Fibroblast of mammary gland (primary cell): ENCODE measurements around the gene OPCML.

Experiments
- DNase-seq: peaks from one replicate; pipeline ENCODE4 v3.0.0-alpha.2; 2010; ENCODE audit warnings: low read depth
- H3K4me3 ChIP-seq: 2 replicates; pipeline ENCODE4 v1.5.1; 2011; ENCODE audit warnings: low read depth, mild to moderate bottlenecking, low read length, moderate library complexity; ENCODE audit not compliant: control insufficient read depth
- TF ChIP-seq, protein P1 (sequence below): conservative IDR thresholded peaks from 2 replicates; pipeline ENCODE4 v1.5.1; 2011; ENCODE audit warnings: low read depth, low read length, inconsistent platforms; ENCODE audit not compliant: control insufficient read depth, insufficient read depth

Gene OPCML

GRCh38 chr11:133271206-133271605 lies 261.1 kb downstream of the OPCML start:
- H3K4me3 ChIP-seq, result no peak overlapping the region
- no peak for DNase-seq
- TF ChIP-seq, protein P1, sequence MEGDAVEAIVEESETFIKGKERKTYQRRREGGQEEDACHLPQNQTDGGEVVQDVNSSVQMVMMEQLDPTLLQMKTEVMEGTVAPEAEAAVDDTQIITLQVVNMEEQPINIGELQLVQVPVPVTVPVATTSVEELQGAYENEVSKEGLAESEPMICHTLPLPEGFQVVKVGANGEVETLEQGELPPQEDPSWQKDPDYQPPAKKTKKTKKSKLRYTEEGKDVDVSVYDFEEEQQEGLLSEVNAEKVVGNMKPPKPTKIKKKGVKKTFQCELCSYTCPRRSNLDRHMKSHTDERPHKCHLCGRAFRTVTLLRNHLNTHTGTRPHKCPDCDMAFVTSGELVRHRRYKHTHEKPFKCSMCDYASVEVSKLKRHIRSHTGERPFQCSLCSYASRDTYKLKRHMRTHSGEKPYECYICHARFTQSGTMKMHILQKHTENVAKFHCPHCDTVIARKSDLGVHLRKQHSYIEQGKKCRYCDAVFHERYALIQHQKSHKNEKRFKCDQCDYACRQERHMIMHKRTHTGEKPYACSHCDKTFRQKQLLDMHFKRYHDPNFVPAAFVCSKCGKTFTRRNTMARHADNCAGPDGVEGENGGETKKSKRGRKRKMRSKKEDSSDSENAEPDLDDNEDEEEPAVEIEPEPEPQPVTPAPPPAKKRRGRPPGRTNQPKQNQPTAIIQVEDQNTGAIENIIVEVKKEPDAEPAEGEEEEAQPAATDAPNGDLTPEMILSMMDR, result no peak

- DNase-seq, result no peak
- TF ChIP-seq, protein P1, result no peak
- H3K4me3 ChIP-seq, result no peak overlapping the region
Observed at GRCh38 chr11:133269267-133269666, 263.0 kb downstream of the OPCML start.

GRCh38 chr11:133266986-133267385 lies 265.3 kb downstream of the OPCML start:
- TF ChIP-seq, protein P1, result no peak
- no peak for DNase-seq
- no peak overlapping the region for H3K4me3 ChIP-seq

GRCh38 chr11:133265530-133266035 lies 266.7 kb downstream of the OPCML start:
- TF ChIP-seq, protein P1, result no peak
- H3K4me3 ChIP-seq, result no peak overlapping the region
- DNase-seq, result no peak

DNA sequence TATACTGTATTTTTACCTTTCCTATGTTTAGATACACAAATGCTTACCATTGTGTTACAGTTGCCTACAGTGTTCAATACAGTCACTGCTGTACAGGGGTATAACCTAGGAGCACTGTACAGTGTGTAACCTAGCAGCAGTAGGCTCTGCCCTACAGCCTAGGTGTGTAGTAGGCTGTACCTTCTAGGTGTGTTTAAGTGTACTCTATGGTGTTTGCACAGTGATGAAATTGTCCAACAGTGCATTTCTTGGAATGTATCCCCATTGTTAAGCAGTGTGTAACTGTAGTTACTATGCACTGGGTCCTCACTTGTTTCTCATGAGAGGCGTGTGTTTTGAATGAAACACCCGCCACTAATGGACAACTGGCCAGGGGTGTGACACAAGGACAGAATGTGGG lies 269.0 kb downstream of the OPCML start:
- DNase-seq, result no peak
- H3K4me3 ChIP-seq, result no peak overlapping the region
- TF ChIP-seq, protein P1, result no peak

- no peak overlapping the region for H3K4me3 ChIP-seq
- no peak for DNase-seq
- TF ChIP-seq, protein P1, result no peak
Observed at GRCh38 chr11:133258751-133259150, 273.6 kb downstream of the OPCML start.

- DNase-seq, result no peak
- TF ChIP-seq, protein P1, result no peak
- H3K4me3 ChIP-seq, result no peak overlapping the region
Observed at GRCh38 chr11:133254601-133255000, 277.7 kb downstream of the OPCML start.
